ENCODE data around the gene RHEX. TPM values are rescaled to one million over a fixed set of nuclear protein-coding genes. Genes with fewer than 3 reads are reported as not detected.

Gene RHEX
- total and polyA plus RNA-seq, 2 donors (not counting 1 experiment from before 2014, with no cell fraction given): 1.8 to 12.8 TPM

- Mint-ChIP-seq H3K27me3 (peaks cover 23% of the 10 kb centered on the region), H3K9me3 (ENCODE audit: insufficient read depth) (peaks cover 4% of the 10 kb centered on the region), H3K4me3 (peak within 1 kb of the TSS; percentile 88), H3K4me1 (peaks cover 19% of the 10 kb centered on the region), H3K27ac (peak within 1 kb of the TSS; percentile 27)
- Histone ChIP-seq H3K36me3 (replicated peaks in 1 of 2; ENCODE audit: control extremely low read depth in 1 of 2, control insufficient read depth in 1 of 2, extremely low read depth in 1 of 2, insufficient read depth in 2 of 2, low read length in 1 of 2) (no peaks in the 10 kb centered on the region), H3K9ac (ENCODE audit: low read length) (peak within 1 kb of the TSS; percentile 65), H3K27me3 (replicated peaks in 1 of 4; ENCODE audit: control extremely low read depth in 1 of 4, control insufficient read depth in 3 of 4, insufficient read depth in 4 of 4, low read length in 3 of 4) (peaks cover 0 to 13% (median 5%) of the 10 kb centered on the region in 4 experiments), H4K20me1 (ENCODE audit: control insufficient read depth, insufficient read depth, low read length, poor library complexity, severe bottlenecking) (no peaks in the 10 kb centered on the region), H3K4me1 (ENCODE audit: control insufficient read depth in 2 of 2, insufficient read depth in 2 of 2, low read length in 2 of 2) (peaks cover 14% of the 10 kb centered on the region in 2 donors), H3K9me3 (ENCODE audit: control extremely low read depth in 1 of 3, control insufficient read depth in 2 of 3, insufficient read depth in 1 of 3, low read length in 2 of 3) (peaks cover 0 to 12% (median 0%) of the 10 kb centered on the region in 3 donors), H3K79me2 (ENCODE audit: control insufficient read depth, insufficient read depth, low read length) (no peaks in the 10 kb centered on the region), H3K27ac (ENCODE audit: low read length in 2 of 2) (no peak within 1 kb of the TSS), H3K4me2 (replicated peaks; ENCODE audit: low read depth, low read length, poor library complexity, severe bottlenecking) (peak within 1 kb of the TSS; percentile 93), H2AFZ (ENCODE audit: insufficient read depth, low read depth, low read length, poor library complexity, severe bottlenecking) (peak within 1 kb of the TSS; percentile 74), H3K4me3 (ENCODE audit: control extremely low read depth in 1 of 5, extremely low read depth in 1 of 5, insufficient read depth in 1 of 5, low read depth in 2 of 5, low read length in 4 of 5) (peak within 1 kb of the TSS in 4 of 5 experiments; percentile 39 to 66 (median 51))
- 2% methylated on average over 54 of the region's 55 CpGs for WGBS (ENCODE audit: insufficient coverage)
- POLR2A ChIA-PET: no interaction called here
- intact Hi-C loops (cut with micrococcal nuclease): no loop called here
- peak; percentile 68 for DNase-seq
- peak; percentile 57 for TF ChIP-seq CTCF (IDR thresholded peaks at IDR 0.05)
- no peak for TF ChIP-seq EZH2 (IDR thresholded peaks at IDR 0.05; ENCODE audit: borderline replicate concordance, insufficient read depth, low read depth, low read length, poor library complexity, severe bottlenecking)
- ATAC-seq (ENCODE audit: low read depth): peak; percentile 83
- CTCF ChIA-PET: interaction anchor here (0.6 to 0.7 kb wide), 2 partner anchors 12 to 140 kb away, joined by 4 to 5 read pairs; no protein-coding TSS in a partner anchor
These were observed 64.4 kb downstream of the RHEX start, which contains the start of gene AVPR1B for GRCh38 chr1:206117151-206117948. Gene AVPR1B, minus strand, starts transcription at chr1:206117388. Its CDS starts 498 bp downstream, at chr1:206116890.

GRCh38 chr1:206120406-206120805 lies 67.4 kb downstream of the RHEX start:
- intact Hi-C loops (cut with micrococcal nuclease): no loop called here
- peaks cover 0 to 13% (median 6%) of the 10 kb centered on the region in 4 experiments for H3K27me3 ChIP-seq (replicated peaks in 1 of 4; ENCODE audit: control extremely low read depth in 1 of 4, control insufficient read depth in 3 of 4, insufficient read depth in 4 of 4, low read length in 3 of 4)
- H3K79me2 ChIP-seq (ENCODE audit: control insufficient read depth, insufficient read depth, low read length): no peaks in the 10 kb centered on the region
- H3K36me3 ChIP-seq (replicated peaks in 1 of 2; ENCODE audit: control extremely low read depth in 1 of 2, control insufficient read depth in 1 of 2, extremely low read depth in 1 of 2, insufficient read depth in 2 of 2, low read length in 1 of 2): no peaks in the 10 kb centered on the region
- peaks cover 19% of the 10 kb centered on the region for H3K4me1 Mint-ChIP-seq
- peaks cover 4% of the 10 kb centered on the region for H3K9me3 Mint-ChIP-seq (ENCODE audit: insufficient read depth)
- no peak overlapping the region for H2AFZ ChIP-seq (ENCODE audit: insufficient read depth, low read depth, low read length, poor library complexity, severe bottlenecking)
- H3K27ac Mint-ChIP-seq: no peak overlapping the region
- H3K4me3 ChIP-seq (ENCODE audit: control extremely low read depth in 1 of 5, extremely low read depth in 1 of 5, insufficient read depth in 1 of 5, low read depth in 2 of 5, low read length in 4 of 5): no peak overlapping the region
- H3K4me2 ChIP-seq (replicated peaks; ENCODE audit: low read depth, low read length, poor library complexity, severe bottlenecking): no peak overlapping the region
- peaks cover 14% of the 10 kb centered on the region in 2 donors for H3K4me1 ChIP-seq (ENCODE audit: control insufficient read depth in 2 of 2, insufficient read depth in 2 of 2, low read length in 2 of 2)
- no peaks in the 10 kb centered on the region for H4K20me1 ChIP-seq (ENCODE audit: control insufficient read depth, insufficient read depth, low read length, poor library complexity, severe bottlenecking)
- ChIA-PET POLR2A (no interaction called here), CTCF (interaction anchor here (2.4 to 2.8 kb wide), 2 partner anchors 9 to 143 kb away, joined by 6 to 15 read pairs; no protein-coding TSS in a partner anchor)
- peaks cover 31% of the 10 kb centered on the region for H3K27me3 Mint-ChIP-seq
- DNase-seq (no peak), ATAC-seq (ENCODE audit: low read depth) (no peak)
- no peak overlapping the region for H3K4me3 Mint-ChIP-seq
- peaks cover 0 to 12% (median 0%) of the 10 kb centered on the region in 3 donors for H3K9me3 ChIP-seq (ENCODE audit: control extremely low read depth in 1 of 3, control insufficient read depth in 2 of 3, insufficient read depth in 1 of 3, low read length in 2 of 3)
- no peak overlapping the region for H3K9ac ChIP-seq (ENCODE audit: low read length)
- H3K27ac ChIP-seq (ENCODE audit: low read length in 2 of 2): no peak overlapping the region
- TF ChIP-seq EZH2 (IDR thresholded peaks at IDR 0.05; ENCODE audit: borderline replicate concordance, insufficient read depth, low read depth, low read length, poor library complexity, severe bottlenecking) (no peak), CTCF (IDR thresholded peaks at IDR 0.05) (no peak)
